AG04449 (cell line): ENCODE results near the gene HRH3.

Source experiments
- CTCF ChIA-PET: fragments of 350-600 bp; formaldehyde crosslinking; extraction: SDS; loops from one replicate; lab custom pipeline; 2021; ENCODE audit warnings: antibody characterized with exemption; lab: Yijun Ruan, JAX
- POLR2A ChIA-PET: fragments of 400-600, 350-600 bp; formaldehyde crosslinking; extraction: SDS; loops from one replicate; lab custom pipeline; 2020; ENCODE audit warnings: antibody characterized with exemption, inconsistent platforms; lab: Yijun Ruan, JAX
- DNase-seq: peaks from one replicate; pipeline ENCODE4 v3.0.0-alpha.2; 2010; ENCODE audit warnings: low read depth, low spot score
- H3K4me3 ChIP-seq: 2 replicates; pipeline ENCODE4 v1.5.1; 2011; ENCODE audit warnings: low read depth, mild to moderate bottlenecking, control low read depth, low read length
- CTCF ChIP-seq: IDR thresholded peaks from one replicate; pipeline ENCODE4 v1.5.1; 2011; ENCODE audit warnings: mild to moderate bottlenecking, moderate library complexity, low read length, control low read depth, inconsistent platforms; ENCODE audit not compliant: insufficient read depth; ENCODE audit errors: missing control alignments

Gene HRH3

GRCh38 chr20:62248890-62249560, 28.9 kb upstream of the HRH3 start:
- POLR2A ChIA-PET, result no interaction called here
- no peak overlapping the region for H3K4me3 ChIP-seq
- TF ChIP-seq CTCF, result no peak
- CTCF ChIA-PET, result no interaction called here
- no peak for DNase-seq

GRCh38 chr20:62246872-62247652, 27.0 kb upstream of the HRH3 start:
- no peak overlapping the region for H3K4me3 ChIP-seq
- CTCF ChIA-PET, result interaction anchor here (1.3 to 1.5 kb wide), 3 partner anchors 11 to 237 kb away, joined by 3 to 4 read pairs (median 4); no protein-coding TSS in a partner anchor
- POLR2A ChIA-PET, result no interaction called here
- DNase-seq, result no peak
- no peak for TF ChIP-seq CTCF

- no peak for DNase-seq
- ChIA-PET CTCF (interaction anchor here (0.8 to 1.5 kb wide), 4 partner anchors 11 to 236 kb away, joined by 3 to 4 read pairs (median 4); no protein-coding TSS in a partner anchor), POLR2A (no interaction called here)
- H3K4me3 ChIP-seq, result no peak overlapping the region
- no peak for TF ChIP-seq CTCF
Measured at GRCh38 chr20:62246431-62246830, 26.4 kb upstream of the HRH3 start.

GRCh38 chr20:62245911-62246280, 25.8 kb upstream of the HRH3 start:
- CTCF ChIA-PET, result interaction anchor here (0.8 to 1.5 kb wide), 4 partner anchors 12 to 235 kb away, joined by 3 to 4 read pairs (median 4); no protein-coding TSS in a partner anchor
- no peak overlapping the region for H3K4me3 ChIP-seq
- DNase-seq, result no peak
- POLR2A ChIA-PET, result no interaction called here
- no peak for TF ChIP-seq CTCF

- H3K4me3 ChIP-seq, result no peak overlapping the region
- ChIA-PET CTCF (no interaction called here), POLR2A (no interaction called here)
- TF ChIP-seq CTCF, result no peak
- no peak for DNase-seq
Measured at GRCh38 chr20:62244644-62245108, 24.6 kb upstream of the HRH3 start.

- ChIA-PET POLR2A (no interaction called here), CTCF (no interaction called here)
- no peak for TF ChIP-seq CTCF
- no peak for DNase-seq
- no peak overlapping the region for H3K4me3 ChIP-seq
Measured at GRCh38 chr20:62243906-62244515, 23.9 kb upstream of the HRH3 start.
